Measurements from ENCODE around the gene ZNF296.

DNA sequence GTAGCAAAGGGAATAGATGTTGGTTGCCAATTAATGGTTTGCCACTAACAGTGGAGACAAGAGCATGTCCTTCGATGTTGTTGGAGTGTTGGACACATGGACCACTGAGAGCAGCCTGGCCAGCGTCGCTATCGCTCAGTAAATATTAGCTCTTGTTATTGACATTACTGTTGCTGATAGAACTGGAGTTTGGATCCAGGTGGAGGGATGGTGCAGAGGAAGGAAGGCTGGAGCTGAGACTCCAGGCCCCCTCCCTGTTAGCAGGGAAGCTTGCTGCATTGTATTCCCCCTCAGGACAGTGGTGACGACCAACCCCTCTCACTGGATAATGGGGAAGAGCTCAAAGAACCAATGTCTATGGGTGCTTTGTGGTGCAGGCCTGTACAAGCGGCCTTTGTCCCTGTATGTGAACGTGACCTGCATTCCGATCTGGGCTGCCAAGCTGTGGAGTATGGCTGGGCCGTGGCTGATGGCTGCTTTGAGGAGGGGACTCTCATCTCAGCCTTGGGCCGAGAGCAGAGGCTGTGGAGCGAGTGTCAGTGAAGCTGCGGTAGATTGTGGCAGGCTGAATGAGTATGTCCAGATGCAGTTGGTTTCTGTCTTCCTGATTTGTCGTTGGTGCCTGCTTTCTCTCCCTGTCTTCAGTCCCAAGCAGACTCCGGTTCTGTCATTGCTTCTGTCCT is 30.5 kb downstream of the ZNF296 start:
- TF ChIP-seq ZC3H10 (CRISPR knock-in tag; IDR thresholded peaks at IDR 0.05) (no peak), OSR1 (CRISPR knock-in tag; IDR thresholded peaks at IDR 0.05) (no peak), PPARA (CRISPR knock-in tag; IDR thresholded peaks at IDR 0.05; ENCODE audit: borderline replicate concordance) (no peak), ARNTL (CRISPR knock-in tag; IDR thresholded peaks at IDR 0.05; ENCODE audit: borderline replicate concordance, low read depth) (no peak), BACH2 (CRISPR knock-in tag; IDR thresholded peaks at IDR 0.05; ENCODE audit: borderline replicate concordance) (no peak), RARB (CRISPR knock-in tag; IDR thresholded peaks at IDR 0.05) (no peak), ZNF70 (CRISPR knock-in tag; IDR thresholded peaks at IDR 0.05) (no peak), TOX (CRISPR knock-in tag; IDR thresholded peaks at IDR 0.05; ENCODE audit: borderline replicate concordance) (no peak), TCF4 (CRISPR knock-in tag; IDR thresholded peaks at IDR 0.05; ENCODE audit: borderline replicate concordance) (no peak), CSDC2 (CRISPR knock-in tag; IDR thresholded peaks at IDR 0.05) (no peak)
- TF ChIP-seq, protein P1, sequence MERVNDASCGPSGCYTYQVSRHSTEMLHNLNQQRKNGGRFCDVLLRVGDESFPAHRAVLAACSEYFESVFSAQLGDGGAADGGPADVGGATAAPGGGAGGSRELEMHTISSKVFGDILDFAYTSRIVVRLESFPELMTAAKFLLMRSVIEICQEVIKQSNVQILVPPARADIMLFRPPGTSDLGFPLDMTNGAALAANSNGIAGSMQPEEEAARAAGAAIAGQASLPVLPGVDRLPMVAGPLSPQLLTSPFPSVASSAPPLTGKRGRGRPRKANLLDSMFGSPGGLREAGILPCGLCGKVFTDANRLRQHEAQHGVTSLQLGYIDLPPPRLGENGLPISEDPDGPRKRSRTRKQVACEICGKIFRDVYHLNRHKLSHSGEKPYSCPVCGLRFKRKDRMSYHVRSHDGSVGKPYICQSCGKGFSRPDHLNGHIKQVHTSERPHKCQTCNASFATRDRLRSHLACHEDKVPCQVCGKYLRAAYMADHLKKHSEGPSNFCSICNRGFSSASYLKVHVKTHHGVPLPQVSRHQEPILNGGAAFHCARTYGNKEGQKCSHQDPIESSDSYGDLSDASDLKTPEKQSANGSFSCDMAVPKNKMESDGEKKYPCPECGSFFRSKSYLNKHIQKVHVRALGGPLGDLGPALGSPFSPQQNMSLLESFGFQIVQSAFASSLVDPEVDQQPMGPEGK (CRISPR knock-in tag; IDR thresholded peaks at IDR 0.05; ENCODE audit: borderline replicate concordance) = no peak
- TF ChIP-seq, protein P2, sequence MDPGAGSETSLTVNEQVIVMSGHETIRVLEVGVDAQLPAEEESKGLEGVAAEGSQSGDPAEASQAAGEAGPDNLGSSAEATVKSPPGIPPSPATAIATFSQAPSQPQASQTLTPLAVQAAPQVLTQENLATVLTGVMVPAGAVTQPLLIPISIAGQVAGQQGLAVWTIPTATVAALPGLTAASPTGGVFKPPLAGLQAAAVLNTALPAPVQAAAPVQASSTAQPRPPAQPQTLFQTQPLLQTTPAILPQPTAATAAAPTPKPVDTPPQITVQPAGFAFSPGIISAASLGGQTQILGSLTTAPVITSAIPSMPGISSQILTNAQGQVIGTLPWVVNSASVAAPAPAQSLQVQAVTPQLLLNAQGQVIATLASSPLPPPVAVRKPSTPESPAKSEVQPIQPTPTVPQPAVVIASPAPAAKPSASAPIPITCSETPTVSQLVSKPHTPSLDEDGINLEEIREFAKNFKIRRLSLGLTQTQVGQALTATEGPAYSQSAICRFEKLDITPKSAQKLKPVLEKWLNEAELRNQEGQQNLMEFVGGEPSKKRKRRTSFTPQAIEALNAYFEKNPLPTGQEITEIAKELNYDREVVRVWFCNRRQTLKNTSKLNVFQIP (CRISPR knock-in tag; IDR thresholded peaks at IDR 0.05; ENCODE audit: borderline replicate concordance, low read depth) = no peak
- TF ChIP-seq, protein P3, sequence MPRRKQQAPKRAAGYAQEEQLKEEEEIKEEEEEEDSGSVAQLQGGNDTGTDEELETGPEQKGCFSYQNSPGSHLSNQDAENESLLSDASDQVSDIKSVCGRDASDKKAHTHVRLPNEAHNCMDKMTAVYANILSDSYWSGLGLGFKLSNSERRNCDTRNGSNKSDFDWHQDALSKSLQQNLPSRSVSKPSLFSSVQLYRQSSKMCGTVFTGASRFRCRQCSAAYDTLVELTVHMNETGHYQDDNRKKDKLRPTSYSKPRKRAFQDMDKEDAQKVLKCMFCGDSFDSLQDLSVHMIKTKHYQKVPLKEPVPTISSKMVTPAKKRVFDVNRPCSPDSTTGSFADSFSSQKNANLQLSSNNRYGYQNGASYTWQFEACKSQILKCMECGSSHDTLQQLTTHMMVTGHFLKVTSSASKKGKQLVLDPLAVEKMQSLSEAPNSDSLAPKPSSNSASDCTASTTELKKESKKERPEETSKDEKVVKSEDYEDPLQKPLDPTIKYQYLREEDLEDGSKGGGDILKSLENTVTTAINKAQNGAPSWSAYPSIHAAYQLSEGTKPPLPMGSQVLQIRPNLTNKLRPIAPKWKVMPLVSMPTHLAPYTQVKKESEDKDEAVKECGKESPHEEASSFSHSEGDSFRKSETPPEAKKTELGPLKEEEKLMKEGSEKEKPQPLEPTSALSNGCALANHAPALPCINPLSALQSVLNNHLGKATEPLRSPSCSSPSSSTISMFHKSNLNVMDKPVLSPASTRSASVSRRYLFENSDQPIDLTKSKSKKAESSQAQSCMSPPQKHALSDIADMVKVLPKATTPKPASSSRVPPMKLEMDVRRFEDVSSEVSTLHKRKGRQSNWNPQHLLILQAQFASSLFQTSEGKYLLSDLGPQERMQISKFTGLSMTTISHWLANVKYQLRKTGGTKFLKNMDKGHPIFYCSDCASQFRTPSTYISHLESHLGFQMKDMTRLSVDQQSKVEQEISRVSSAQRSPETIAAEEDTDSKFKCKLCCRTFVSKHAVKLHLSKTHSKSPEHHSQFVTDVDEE (CRISPR knock-in tag; IDR thresholded peaks at IDR 0.05) = no peak
- TF ChIP-seq, protein P4, sequence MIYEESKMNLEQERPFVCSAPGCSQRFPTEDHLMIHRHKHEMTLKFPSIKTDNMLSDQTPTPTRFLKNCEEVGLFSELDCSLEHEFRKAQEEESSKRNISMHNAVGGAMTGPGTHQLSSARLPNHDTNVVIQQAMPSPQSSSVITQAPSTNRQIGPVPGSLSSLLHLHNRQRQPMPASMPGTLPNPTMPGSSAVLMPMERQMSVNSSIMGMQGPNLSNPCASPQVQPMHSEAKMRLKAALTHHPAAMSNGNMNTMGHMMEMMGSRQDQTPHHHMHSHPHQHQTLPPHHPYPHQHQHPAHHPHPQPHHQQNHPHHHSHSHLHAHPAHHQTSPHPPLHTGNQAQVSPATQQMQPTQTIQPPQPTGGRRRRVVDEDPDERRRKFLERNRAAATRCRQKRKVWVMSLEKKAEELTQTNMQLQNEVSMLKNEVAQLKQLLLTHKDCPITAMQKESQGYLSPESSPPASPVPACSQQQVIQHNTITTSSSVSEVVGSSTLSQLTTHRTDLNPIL (CRISPR knock-in tag; IDR thresholded peaks at IDR 0.05; ENCODE audit: low read depth) = no peak

All from SK-N-SH treated with all-trans-retinoic acid at 6 μM for 48 hours (cell line).